ENCODE results near the gene CCDC27.

Gene CCDC27

DNA sequence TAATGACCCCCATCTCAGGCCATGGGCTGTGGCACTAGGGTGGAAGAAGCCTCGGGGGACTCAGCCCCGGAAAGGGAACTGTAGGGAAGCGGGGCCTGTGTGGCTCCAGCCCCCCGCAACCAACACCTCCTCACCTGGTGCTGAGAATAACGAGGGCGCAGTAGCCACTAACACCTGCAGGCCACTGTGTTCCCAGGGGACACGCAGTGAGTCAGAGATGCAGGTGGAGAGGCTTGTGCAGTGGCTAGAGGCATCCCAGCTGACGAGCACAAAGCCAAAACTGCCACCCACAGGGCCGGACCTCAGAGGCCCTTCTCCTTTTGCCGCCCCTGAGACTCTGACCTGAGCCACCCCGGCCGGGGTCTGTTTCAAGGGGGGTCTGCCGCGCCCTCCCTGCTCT is 33.5 kb upstream of the CCDC27 start:
- peak in 1 of 2 experiments; percentile 44 for DNase-seq

DNA sequence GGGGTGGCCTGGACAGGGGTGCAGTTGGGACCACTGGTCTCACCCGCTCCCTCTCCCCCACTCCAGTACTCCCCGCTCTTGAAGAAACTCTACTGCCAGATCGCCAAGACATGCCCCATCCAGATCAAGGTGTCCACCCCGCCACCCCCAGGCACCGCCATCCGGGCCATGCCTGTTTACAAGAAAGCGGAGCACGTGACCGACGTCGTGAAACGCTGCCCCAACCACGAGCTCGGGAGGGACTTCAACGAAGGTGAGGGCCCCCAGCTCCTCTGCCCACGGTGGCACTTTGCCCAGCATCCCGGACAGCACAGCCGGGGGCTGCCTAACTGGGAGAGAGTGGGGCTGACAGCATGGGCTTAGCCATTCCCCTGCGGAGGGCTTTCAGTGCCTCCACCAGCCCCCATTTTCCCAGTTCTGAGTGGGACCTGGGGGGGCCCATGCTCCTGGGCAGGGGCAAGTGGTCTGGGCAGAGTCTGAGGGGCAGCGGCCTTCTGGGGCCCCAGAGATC is 30.2 kb upstream of the CCDC27 start:
- DNase-seq = no peak

DNA sequence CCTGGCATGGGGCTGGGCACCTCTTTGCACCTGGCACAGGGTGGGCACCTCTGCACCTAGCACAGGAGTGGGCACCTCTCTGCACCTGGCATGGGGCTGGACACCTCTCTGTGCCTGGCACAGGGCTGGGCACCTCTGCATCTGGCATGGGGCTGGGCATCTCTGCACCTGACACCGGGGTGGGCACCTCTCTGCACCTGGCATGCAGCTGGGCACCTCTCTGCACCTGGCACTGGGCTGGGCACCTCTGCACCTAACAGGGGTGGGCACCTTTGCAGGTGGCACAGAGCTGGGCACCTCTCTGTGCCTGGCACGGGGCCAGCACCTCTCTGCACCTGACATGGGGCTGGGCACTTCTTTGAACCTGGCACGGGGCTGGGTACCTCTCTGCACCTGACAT is 29.4 kb upstream of the CCDC27 start:
- no peak for DNase-seq

DNA sequence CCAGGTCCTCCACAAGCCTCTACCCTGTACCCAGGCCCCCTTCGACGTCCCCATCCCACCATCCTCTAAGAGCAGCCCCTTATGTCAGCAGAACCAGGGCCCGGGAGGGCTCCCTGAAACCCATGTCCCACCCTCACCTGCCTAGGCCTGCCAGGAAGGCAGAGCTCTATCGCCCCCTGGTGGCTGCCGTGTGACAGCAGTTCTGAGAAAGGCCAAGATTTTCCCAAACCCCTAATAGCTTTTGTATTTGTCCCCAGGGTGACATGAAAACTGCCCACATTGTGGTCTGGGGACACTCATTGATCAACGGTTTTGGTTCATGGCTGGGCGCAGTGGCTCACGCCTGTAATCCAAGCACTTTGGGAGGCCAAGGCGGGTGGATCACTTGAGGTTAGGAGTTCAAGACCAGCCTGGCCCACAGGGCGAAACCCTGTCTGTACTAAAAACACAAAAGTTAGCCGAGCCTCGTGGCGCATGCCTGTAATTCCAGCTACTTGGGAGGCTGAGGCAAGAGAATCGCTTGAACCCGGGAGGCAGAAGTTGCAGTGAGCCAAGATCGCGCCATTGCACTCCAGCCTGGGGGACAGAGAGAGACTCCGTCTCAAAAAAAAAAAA is 27.7 kb upstream of the CCDC27 start:
- DNase-seq = peak; percentile 25 to 84

DNA sequence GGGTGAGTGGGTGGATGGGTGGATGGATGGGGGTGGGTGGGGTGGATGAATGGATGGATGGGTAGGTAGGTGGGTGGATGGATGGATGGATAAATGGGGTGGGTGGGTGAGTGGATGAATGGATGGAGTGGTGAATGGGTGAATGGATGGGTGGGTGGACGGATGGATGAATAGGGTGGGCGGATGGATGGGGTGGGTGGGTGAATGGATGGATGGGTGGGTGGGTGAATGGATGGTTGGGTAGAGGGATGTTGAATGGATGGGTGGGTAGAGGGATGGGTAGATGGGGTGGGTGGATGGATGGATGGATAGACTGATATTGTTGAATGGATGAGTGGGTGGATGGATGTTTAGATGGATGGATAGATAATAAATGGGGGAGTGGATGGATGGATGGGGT is 26.9 kb upstream of the CCDC27 start:
- no peak for DNase-seq

DNA sequence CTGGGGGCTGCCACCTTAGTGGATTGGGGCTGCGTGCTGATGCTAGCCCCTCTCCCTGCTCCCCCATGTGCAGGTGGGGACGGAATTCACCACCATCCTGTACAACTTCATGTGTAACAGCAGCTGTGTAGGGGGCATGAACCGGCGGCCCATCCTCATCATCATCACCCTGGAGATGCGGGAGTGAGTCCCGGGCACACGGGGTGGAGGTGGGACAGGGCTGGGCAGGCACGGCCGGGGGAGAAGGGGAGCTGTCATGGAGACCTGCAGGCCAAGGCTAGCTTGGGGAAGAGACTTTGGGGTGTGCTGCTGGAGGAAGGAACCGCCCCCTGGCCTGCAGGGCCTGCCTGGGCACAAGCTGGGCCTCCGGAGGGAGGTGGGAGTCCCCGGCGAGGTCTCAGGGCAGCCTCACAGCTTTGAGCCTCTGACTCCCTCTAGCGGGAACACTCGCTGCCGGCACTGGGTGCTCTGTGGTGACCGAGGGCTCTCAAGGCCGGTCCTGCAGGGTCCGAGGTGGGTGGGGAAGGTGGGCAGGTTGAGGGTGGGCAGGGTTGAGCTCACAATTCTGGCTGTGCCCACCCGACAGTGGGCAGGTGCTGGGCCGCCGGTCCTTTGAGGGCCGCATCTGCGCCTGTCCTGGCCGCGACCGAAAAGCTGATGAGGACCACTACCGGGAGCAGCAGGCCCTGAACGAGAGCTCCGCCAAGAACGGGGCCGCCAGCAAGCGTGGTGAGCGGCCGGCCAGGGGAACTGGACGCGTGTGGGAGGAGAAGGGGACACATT is 25.0 kb upstream of the CCDC27 start:
- no peak for DNase-seq

DNA sequence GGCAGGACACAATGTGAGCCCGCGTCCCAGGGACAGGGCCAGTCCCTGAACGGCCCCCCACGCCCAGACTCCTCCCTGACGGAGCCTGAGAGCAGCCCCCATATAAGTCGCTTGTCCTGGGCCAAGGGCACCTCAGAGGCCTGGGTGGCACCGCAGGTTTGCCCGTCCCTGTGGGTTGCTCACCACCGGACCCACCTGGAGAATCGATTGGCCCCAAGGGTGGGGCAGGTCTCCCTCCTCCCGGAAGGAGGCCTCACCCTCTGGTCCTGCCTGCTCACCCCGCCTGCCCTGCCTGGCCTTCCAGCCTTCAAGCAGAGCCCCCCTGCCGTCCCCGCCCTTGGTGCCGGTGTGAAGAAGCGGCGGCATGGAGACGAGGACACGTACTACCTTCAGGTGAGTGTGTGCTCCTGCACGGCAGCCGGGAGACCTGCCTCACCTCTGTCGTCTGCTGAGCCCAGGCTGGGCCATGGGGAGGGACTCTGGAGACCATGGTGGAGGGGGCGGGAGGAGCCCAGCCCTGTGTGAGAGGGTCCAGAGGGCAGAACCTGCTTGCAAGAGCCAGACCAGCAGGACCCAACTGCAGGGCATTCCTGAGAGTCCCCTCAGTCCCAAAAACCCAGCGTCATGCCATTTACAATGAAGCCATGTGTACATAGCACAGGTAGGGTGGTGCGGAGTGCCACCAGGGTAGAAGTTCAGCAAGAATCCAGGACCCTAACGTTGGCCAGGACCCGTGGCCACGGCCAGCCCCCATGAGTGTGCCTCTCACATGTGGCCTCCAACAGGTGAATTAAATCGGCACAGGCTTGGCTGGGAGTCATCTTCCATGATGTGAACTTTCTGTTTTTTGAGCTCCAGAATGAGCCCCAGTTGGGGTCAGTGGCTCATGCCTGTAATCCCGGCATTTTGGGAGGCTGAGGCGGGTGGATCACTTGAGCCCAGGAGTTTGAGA is 24.1 kb upstream of the CCDC27 start:
- DNase-seq = no peak

DNA sequence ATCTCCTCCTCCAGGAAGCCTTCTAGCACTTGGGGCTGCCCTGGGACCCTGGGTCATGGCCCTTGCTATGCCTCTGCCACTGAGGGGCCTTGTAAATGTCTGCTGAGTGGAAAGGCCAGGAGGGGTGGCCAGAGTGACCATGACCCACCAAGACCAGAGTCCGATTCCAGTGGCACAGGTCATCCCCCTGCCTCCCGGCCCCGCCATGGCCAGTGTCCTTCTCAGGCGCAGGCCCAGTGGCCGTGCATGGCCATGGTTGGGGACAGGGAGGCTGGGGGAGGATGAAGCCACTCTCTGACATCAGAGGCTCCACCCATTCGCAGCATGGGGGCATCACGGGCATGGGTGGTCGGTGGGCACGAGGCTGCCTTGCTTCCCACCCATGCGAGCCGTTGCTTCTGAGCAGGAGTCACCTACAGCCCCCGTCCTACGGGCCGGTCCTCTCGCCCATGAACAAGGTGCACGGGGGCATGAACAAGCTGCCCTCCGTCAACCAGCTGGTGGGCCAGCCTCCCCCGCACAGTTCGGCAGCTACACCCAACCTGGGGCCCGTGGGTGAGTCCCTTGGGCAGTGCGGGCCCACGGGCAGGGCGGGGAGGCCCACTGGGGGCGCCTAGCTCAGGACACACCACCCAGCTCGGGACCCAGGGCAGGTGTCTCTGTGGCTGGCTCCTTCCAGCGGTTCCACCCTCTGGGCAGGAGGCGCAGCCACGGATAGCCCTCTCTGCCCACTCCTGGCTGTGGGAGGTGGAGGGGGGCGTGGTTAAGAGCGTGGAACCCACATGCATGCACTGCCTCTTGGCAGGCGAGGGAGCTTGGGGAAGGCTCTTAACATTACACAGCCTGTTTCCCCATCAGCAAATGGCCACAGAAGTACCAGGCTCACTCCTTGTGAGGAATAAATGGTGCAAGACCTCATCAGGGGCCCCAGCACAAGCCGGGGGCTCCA is 22.4 kb upstream of the CCDC27 start:
- no peak for DNase-seq

DNA sequence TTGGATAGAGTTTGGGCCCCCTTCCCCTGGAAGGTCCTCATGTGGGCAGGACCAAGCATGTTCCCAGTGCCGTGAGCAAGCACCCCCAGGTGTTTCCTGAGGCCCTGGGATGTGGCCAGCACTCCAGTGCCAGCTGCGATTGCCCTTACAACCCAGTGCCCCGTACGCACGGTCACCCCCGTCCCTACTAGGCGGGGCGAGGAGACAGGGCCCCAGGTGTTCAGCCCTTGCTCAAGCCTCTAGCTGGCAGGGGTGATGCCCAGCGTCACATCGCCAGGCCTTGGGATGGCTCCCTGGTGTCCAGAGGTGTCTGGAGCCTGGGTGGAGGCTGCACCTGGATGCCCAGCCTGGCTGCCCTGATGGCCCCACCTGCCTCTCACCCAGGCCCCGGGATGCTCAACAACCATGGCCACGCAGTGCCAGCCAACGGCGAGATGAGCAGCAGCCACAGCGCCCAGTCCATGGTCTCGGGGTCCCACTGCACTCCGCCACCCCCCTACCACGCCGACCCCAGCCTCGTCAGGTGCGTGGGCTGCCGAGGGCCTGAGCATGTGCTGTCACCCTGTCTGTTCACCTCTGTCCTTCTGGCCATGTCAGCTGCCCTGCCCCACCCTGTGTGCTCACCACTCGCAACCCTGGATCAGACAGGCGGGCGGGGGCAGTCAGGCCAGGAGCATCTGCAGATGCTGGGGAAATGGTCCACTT is 21.6 kb upstream of the CCDC27 start:
- DNase-seq = no peak

DNA sequence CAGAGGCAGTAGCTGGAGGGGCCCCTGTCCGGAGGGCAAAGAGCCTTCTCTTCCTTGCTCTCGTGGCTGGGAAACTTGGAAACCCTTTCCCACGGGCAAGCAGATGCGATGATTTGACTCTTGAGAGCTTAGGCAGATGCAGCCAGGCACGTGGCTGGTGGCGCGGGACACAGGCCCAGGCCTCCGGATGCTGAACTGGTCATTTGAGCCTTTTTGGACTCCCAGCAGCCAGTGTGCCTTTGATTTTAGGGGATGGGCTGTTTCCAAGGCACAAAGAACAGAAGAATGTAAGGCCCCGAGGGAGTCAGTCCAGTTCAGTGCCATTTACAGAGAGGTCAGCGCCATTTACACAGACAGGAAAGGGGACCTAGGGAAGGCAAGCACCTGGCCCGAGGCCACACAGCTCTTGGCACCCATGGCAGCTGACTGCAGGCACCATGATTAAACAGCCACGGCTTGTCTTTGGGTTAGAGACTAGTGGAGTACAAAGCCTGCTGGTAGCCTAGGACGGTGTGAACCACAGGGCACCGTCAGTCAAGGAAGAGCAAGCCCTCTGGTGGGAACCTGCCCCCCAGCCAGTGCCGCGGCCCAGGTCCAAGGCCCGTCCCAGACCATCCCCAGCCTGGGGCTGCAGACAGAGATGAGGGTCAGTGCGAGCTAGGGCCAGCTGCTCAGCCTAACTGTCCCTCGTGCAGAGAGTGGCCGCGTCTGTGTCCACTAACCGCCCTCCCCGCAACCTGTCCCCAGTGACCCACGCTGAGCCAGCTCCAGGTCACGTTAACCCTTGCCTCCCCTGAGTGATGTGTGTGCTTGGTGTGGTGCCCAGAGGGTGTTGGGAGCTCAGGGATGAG is 20.4 kb upstream of the CCDC27 start:
- no peak for DNase-seq

DNA sequence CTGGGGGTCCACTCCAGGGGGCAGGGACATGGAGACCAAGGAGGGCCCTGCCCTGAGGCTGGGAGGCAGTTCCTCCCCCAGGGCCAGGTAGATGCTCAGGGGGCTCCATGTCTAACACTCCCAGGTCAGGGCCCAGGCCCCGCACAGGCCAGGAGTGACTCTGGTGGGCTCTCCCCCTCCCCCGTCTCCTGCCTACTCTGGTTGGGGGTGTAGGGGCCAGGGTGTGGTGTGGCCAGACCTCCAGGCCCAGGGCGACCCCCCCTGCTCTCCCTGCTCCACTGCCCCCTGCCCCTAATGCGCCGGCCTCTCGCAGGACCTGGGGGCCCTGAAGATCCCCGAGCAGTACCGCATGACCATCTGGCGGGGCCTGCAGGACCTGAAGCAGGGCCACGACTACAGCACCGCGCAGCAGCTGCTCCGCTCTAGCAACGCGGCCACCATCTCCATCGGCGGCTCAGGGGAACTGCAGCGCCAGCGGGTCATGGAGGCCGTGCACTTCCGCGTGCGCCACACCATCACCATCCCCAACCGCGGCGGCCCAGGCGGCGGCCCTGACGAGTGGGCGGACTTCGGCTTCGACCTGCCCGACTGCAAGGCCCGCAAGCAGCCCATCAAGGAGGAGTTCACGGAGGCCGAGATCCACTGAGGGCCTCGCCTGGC is 19.7 kb upstream of the CCDC27 start:
- DNase-seq = no peak

DNA sequence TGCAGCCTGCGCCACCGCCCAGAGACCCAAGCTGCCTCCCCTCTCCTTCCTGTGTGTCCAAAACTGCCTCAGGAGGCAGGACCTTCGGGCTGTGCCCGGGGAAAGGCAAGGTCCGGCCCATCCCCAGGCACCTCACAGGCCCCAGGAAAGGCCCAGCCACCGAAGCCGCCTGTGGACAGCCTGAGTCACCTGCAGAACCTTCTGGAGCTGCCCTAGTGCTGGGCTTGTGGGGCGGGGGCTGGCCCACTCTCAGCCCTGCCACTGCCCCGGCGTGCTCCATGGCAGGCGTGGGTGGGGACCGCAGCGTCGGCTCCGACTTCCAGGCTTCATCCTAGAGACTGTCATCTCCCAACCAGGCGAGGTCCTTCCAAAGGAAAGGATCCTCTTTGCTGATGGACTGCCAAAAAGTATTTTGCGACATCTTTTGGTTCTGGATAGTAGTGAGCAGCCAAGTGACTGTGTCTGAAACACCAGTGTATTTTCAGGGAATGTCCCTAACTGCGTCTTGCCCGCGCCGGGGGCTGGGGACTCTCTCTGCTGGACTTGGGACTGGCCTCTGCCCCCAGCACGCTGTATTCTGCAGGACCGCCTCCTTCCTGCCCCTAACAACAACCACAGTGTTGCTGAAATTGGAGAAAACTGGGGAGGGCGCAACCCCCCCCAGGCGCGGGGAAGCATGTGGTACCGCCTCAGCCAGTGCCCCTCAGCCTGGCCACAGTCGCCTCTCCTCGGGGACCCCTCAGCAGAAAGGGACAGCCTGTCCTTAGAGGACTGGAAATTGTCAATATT is 19.0 kb upstream of the CCDC27 start:
- no peak for DNase-seq

DNA sequence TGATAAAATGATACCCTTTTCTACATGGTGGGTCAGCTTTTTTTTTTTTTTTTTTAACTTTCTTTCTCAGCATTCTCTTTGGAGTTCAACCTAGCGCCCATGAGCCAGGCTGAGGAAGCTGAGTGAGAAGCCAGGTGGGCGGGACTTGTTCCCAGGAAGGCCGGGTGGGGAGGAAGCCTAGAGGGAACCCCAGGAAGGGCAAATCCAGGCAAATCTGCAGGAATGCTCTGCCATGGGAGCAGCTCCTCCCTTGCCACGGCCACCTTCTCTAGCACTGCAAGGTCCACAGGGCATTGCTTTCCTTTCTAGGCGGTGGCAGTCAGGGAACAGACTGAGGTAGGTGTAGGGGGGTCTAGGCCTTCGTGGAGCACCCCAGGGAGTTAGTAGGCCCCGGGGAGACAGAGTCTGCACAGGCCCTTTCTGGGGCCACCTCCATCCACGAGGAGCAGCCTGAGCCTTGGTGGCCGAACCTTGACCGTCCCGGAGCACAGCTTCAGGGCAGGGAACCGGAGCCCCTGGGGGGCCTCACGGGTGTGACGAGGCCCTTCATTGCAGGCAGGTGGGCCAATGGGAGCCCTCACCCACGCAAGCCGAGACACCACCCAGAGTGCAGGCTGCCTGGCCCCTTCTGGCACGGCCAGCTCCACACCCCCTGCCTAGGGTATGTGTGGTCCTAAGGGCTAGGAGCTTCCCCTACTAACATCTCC is 18.2 kb upstream of the CCDC27 start:
- no peak for DNase-seq

DNA sequence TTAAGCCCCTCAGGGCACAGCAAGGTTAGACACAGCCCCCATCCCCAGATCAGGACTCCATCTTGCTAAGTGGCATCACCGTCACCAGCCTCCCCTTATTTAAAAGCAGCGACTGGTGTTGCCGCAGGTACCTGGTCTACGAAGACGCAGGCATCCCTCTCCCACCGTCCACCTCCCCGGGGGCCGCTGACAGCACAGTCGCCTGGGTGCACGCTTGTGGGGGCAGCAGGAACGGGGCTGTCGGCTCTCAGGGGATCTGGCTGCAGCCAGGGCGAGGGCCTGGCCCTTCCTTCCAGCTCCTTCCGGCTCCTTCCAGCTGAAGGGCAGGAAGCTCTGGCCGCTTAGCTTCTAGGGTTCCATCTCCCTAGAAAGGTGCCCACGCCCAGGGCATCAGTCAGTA is 17.6 kb upstream of the CCDC27 start:
- DNase-seq = no peak

DNA sequence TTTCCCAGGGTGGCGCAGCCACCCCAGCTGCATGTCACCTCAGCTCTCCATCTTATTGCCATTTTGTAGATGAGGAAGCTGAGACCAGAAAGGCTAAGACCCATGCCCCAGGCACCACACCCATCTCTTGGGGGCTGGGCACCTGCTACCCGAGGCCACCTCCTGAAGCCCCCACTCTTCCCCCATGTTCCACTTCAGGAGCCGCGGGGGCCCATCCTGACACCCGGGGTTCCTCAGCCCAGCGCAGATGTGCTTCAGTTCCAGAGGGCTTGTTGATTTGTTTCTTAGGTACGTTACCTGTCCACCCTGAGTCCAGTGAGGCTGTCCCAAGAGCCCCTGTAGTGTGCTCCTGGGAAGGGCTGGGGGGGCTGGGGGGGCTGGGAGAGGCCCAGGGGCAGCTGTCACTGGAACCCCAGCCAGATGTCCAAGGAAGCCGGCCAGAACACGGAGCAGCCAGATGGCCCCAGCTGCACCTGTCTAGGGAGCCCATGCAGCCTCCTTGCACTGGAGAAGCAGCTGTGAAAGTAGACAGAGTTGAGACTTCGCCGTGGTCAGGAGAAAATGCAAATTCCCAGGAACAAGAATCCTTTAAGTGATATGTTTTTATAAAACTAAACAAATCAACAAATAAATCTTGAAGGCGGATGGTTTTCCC is 17.1 kb upstream of the CCDC27 start:
- no peak for DNase-seq

DNA sequence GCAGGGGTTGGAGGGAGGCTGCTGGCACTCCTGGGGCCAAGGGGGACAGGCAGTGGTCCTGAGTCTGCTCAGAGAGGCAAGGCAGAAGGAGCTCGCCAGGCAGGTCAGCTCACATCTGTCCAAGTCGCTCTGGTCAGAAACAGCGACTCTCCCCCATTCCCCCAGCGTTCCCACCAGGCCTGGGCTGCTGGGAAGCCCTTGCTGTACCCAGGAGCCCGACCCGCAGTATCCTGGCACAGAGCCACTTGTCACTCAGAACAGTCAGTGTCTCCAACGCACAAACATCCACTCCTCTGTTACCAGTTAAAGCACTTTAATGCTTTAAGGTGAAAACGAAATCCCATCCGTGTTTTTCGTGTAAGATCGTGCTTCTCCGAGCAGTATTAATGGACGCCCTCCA is 16.6 kb upstream of the CCDC27 start:
- DNase-seq = no peak

DNA sequence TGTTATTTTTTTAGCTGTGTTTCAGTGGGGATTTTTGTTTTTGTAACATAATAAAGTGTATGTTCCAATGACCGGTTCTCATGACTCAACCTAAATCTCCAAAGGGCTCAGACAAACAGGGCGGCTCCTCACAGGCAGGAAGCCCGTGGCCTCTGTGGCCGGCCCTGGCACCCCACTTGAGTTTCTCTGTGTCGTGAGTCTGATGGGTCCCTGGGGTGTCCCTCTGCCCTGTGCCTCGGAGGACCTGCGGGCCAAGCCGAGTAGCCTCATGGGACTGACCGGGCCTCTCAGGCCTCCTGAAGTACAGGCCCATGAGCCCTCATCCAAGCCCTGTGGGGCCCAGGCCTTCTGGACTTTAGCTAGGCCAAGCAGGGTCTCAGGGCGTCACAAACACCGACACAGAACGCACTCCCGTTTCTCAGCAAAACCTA is 16.1 kb upstream of the CCDC27 start:
- DNase-seq = no peak

DNA sequence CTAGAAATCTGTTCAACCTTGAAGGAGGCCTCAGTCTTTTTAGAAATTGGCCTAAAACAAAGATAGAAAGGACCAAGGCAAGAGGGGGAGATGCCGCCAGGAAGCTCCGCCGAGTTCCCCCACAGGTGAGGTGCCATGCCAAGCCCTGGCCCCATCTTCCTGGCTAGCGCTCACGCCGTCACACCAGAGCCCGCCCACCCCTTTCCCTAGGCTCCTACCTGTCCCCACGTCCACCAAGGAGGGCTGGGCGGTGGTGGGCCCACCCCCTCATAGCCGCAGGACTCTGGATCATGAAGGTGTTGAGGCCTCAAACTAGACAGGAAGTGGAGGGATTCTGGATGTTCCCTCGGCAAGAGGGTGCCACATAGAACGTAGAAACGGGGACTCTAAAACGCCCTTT is 15.5 kb upstream of the CCDC27 start:
- no peak for DNase-seq

Data from NCI-H526 (cell line).